ENCODE data around the gene PILRB.

DNA sequence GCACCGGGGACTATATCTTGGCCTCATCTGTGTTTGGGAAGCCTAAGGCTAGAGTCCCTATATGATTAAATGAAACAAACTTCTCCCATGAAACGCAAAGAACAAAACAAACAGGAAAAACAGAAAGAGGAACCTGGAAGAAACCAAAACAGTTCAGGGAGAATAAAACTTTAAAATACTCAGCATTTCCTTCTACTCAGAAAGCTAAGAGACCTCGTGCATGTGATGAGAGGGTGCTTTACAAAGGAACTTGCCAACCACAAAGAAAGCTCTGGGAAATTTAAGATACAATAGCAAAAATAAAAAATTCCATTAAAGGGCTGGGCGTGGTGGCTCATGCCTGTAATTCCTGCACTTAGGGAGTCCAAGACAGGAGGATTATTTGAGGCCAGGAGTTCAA, 22.3 kb downstream of the PILRB start:
- TF ChIP-seq, protein P1, sequence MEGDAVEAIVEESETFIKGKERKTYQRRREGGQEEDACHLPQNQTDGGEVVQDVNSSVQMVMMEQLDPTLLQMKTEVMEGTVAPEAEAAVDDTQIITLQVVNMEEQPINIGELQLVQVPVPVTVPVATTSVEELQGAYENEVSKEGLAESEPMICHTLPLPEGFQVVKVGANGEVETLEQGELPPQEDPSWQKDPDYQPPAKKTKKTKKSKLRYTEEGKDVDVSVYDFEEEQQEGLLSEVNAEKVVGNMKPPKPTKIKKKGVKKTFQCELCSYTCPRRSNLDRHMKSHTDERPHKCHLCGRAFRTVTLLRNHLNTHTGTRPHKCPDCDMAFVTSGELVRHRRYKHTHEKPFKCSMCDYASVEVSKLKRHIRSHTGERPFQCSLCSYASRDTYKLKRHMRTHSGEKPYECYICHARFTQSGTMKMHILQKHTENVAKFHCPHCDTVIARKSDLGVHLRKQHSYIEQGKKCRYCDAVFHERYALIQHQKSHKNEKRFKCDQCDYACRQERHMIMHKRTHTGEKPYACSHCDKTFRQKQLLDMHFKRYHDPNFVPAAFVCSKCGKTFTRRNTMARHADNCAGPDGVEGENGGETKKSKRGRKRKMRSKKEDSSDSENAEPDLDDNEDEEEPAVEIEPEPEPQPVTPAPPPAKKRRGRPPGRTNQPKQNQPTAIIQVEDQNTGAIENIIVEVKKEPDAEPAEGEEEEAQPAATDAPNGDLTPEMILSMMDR (IDR thresholded peaks at IDR 0.05): no peak
- TF ChIP-seq POLR2A (IDR thresholded peaks at IDR 0.05): no peak

All from adrenal gland (tissue), 5 donors.